Globus pallidus (tissue), 1 donor: ENCODE results near the gene CHD9NB.
"Not testable (repeated sequence)": the region's sequence is repeated elsewhere in the genome, so short reads cannot be mapped to it uniquely, and the experiment has no call there.

ENCODE experiments used
- DNase-seq: peaks from one replicate; pipeline ENCODE4 v3.0.0-alpha.2; 2015; ENCODE audit warnings: low spot score

Gene CHD9NB

DNA sequence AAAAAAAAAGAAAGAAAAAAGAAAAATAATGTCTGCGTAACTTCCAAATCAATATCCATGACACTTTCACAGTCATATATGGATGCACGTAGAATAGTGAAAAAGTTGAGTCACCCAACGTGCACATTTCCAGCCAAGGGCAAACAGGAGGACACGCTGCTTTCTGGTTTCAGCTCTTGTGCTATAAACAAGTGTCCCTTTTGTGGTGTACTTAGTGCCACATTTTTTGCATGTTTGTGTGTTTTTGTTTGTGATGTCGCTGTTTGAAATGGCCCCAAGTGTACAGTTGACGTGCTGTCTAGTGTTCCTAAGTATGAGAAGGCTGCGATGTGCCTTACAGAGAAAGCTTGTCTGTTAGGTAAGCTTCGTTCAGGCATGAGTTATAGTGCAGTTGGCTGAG lies 5.0 kb upstream of the CHD9NB start:
- no peak for DNase-seq

DNA sequence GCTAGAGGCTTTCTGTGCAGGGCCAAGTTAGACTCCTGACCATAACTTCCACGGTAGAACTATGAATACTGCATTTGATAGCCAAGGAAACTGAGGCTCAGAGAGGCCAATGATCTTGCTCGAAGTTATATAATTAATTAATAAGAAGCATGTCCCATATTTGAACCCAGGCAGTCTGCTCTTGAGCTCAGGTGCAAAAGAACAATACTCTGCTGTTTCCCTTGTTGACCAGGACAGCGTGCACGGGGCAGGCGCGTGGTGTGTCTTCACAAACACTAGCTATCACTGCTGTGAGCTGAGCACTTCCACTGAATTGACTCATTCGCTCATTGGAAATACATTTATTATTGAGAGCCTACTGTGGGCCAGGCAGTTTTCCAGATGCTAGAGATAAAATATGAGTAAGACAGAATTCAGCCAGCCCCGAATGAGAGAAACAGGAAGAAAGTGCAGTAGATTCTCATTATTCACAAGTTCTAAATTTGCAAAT lies 3.7 kb upstream of the CHD9NB start:
- no peak for DNase-seq

DNA sequence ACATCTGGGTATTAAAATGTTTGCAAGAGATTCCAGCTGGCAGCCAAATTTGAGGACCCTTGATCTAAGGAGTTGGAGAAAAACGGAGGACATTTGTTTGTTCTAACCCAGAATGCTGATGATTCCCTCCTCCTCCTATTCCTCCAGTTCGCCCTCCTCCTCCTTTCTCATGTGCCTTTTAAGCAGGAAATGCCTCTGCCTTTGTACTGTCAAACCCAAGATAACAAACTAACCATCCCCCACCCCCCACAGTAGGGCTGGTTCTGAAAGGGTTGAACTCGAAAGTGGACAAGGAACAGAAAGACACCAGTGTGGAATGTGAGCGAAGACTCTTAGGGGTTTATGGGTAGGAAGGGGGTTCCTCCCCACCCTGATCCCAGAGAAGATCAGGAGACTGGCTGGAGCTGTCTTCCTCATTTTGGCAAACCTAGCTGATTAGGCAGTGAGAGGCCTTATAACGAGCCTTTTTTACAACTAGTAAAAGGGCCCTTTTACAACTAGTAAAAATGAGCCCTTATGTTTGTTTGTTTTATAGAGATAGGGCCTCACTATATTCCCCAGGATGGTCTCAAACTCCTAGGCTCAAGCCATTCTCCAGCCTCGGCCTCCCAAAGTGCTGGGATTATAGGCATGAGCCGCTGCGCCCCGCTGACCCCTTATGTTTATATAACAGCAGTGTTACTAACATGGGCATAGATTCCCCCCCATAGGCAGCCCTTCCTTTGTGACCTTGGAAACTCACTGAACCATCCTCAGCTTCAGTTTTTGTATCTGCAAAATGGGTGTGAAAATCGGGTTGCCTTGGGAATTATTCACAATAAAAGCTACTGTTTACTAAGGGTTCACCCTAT lies 3.1 kb upstream of the CHD9NB start:
- peak; percentile 46 for DNase-seq

DNA sequence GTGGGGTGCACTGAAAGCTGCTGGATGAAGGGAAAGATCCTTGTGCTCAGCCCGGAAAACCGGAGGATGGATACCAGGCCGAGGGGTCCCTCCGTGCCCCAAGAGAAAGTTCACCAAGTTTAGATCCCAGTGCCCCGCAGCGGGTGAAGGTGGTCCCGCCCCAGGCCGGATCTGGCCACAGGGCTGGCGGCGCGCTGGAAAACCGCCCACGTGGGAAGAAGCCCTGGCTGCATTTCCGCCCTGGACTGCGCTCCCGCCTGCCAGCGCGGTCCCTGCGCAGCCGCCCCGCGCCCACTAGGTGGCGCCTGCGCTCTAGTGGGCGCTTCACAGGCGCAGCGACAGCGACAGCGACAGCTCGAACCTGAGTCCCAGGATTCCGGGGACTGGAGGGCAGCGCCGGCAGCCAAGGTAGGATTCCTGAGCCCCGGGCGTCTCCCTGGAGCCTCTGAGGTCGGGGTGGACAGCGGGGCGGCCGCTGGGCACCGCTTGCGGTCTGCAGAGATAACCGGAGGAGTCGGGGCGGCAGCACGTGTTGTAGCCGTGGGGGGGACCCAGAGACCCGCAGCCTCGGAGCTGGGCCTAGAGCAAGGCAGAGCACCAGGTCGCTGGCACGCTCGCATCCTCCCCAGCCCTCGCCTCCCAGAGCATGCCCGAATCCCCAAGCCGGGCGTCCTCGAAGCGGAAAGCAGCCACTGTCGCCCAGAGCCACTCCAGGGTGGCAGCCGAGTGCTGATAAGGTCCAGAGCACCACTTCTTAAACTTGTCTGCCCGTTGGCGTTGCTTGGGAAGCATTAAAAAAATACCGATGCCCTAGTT lies 2.2 kb upstream of the CHD9NB start, which contains the start of gene CHD9:
Gene CHD9, plus strand, starts transcription at position 322 of the 816 bp plus-strand sequence. CDS start 101,099 bp downstream, outside the sequence.
- DNase-seq = peak; percentile 84

DNA sequence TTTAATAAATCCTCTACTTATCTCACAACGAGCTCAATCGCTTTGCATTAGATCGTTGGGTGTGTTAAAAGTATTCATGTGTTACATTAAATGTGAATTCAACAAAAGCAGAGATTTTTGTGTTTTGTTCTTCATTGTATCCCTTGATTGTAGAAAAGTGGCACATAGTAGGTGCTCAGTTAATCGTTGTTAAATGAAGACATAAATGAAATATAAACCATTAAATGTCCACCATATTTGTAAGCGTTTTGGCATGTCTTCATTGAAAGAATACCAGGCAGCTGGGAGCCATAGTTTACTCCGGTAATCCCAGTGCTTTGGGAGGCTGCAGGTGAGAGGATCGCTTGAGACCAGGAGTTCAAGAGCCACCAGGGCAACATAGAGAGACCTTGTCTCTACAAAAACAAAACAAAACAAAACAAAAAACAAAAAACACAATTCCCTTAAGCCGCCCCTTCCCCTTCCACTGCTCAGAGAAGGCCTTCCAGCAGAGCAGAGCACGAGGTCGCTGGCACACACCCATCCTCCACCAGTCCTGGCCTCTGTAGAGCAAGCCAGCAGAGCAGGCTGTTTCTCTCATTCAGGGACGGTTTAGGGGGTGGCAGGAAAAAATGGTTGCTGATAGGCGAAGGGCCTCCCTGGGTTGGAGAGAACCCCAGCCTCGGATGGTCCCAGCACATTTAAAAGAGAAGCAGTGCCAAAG lies 1.4 kb upstream of the CHD9NB start:
- DNase-seq = no peak

DNA sequence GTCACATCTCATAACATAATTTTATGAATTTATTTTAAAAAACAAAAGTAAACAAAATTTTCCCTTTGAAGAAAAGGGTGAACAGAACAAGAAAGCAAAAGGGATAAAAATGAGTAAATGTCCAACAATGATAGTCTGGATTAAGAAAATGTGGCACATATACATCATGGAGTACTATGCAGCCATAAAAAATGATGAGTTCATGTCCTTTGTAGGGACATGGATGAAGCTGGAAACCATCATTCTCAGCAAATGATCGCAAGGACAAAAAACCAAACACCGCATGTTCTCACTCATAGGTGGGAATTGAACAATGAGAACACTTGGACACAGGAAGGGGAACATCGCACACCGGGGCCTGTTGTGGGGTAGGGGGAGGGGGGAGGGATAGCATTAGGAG lies 1.4 kb downstream of the CHD9NB start:
- DNase-seq = not testable (repeated sequence)

DNA sequence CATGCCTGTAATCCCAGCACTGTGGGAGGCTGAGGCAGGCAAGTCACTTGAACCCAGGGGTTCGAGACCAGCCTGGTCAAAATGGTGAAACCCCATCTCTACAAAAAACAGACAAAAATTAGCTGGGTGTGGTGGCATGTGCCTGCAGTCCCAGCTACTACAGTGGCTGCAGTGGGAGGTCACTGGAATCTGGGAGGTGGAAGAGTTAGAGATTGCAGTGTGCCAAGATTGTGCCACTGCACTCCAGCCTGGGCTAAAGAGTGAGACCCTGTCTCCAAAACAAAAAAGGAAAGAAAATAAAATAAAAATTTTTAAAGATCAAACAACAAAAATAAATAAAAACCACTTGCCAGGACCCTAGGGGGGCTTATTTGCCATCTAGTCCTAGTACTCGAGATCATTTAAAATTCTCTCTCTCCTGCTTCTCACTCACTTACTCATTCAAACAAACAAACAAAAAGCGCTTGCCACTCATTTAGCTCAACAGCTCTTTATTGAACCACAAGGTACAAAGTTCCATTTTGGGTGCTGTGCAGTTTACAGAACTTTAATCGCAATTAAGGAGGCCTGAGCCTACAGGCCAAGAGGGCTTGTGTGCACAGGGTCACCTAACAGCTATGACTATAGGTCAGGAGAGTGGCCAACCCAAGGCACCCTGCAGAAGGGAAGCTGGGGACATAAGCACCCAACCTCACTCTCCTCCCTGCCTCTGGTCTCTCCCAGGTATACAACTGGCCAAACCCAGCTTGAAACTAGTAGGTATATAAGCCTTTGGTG lies 4.4 kb downstream of the CHD9NB start:
- no peak for DNase-seq

DNA sequence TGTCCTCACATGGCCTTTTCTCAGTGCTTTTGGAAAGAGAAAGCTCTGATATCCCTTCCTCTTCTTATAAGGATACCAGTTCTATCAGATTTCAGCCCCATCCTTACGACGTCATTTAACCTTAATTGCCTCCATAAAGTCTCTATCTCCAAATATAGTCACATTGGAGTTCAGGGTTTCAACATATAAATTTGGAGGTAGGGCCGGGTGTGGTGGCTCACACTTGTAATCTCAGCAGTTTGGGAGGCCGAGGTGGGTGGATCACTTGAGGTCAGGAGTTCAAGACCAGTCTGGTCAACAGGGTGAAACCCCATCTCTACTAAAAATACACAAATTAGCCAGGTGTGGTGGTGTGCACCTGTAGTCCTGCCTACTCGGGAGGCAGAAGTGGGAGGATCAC lies 5.2 kb downstream of the CHD9NB start:
- DNase-seq = not testable (repeated sequence)

DNA sequence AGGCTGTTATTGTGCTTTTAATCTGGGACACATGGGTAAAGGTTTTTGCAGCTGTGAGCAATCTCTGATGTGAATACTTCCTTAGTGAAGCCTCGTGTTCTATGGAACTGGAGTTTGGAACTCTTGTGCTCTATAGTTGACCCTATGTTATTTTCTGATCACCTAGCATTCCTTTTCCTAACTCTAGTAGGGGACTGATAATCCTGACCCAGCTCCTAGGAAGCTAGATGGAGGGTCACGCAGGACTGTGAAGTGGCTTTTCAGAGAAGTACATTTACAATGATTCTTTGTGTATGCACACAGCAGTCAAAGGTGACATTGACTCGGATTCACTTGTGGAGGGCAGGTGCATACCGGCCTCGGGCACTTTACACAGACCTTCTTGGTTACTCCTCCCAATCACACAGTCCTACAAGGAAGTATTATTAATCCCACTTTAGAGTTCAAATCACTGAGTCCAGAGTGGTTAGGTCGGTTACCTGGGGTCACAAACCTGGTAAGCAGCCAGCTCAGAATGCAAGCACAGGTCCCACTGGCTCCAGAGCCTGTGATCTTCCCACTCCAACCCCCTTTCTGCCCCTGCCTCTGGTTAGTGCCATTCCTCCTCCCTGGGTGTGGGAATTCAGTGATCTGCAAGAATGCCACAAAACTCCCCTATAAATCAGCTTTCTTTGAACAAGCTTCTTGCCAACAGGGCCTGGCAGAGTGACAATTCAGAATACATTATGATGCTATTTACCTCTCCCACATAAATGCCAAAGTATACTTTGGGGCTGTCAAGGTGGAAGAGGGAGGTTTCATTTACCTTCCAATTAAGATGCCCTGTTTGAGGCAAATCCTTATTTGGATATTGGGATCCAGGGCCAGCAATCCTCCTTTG lies 7.1 kb downstream of the CHD9NB start:
- DNase-seq = no peak

DNA sequence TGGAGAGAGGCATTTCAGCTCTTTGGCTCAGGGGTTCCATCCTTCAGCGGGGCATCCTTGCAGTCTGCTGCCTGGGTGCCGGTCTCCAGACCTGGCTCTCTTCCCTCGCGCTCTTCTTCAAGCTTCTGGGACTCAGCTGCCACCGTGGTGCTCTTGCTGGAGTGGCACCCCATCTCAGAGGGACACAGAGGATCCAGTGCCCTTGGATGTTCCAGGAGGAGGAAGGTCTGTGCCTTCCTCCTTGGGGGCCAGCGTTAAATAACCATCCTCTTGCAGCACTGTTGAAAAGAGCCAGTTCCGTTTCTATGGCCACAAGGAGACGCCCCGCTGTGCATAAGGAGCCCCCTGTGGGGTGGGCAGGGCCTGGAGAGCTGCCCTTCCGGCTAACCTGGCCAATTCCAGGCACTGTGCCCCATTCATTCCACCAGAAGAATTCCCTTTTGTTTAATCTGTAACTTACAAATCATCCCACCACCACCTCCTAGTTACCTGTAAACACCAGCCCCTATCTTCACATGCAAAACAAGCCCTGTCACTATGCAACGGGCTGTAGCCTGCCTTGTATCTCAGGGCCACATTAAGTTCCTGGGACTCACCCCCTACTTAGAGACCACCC lies 8.6 kb downstream of the CHD9NB start:
- DNase-seq = no peak

DNA sequence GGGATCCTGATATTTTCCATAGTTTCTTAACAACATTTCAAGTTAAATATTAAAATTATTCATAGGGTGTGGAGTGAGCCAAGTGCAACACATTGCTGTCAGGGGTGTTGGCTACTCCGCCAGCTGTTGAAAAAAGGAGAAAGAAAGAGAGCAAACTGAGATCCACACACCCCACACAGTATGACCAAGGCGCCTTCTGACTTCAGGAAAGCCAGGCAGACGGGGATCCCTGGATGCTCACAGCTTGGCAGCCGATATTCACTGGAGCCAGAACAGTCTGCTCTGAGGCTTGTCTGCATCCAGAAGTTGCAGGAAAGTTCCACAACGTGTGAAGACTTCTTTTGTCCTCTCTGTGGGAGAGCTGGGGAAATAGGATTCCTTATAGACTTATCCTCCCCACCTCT lies 9.3 kb downstream of the CHD9NB start:
- no peak for DNase-seq

DNA sequence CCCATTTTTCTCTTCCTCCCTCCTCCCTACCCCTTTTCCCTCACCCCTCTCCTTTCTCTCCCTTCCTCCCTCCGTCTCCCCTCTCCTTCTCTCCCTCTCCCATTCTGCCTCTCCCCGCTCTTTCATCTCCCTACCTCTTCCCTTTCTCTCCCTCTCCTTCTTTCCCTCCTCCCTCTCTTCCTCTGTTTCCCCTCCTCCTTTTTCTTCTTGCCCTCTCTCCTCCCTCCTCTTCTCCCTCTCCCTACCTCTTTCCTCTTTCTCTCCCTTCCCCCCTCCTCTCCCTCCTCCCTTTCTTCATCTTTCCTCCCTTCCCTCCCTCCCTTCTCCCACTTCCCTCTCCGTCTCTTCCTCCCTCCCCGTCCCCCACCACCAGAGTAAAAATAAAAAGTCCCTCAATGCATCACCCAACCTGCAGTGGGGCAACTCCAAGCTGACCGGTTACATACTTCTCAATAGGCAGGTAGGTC lies 10.4 kb downstream of the CHD9NB start:
- DNase-seq = no peak

DNA sequence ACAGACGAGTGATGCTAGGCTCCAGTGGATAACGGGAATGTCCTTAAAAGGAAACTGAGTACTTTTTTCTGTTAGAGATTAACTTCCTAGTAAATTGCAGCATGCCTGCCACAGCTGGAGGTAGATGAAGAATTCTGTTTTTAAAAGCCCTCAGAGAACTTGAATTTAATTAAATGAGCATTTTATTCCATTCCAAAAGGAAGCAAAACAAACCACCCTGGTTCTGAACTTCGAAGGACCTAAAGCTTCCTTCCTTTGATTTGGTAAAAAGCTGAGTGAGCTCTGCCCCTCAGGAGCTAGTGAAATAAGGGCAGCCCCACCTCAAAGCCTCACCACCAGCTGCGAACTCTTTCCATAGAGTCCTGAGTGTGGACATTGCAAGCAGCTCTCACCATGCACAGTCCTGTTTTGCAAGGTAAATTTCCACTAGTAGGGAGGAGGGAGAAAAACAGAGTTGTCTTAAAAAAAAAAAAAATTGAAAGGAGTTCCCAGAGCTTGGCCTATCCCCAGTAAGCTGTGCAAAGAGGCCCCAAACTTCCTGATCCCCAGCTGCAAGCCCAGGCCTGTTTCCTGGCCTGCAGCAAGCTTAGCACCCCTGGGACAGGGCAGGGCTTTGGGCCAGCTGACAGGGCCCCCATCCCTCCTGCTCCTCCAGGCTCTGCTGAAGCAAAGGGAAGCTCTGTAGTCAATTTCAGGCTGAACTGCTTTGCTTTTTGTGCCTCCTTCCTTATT lies 11.2 kb downstream of the CHD9NB start:
- no peak for DNase-seq

DNA sequence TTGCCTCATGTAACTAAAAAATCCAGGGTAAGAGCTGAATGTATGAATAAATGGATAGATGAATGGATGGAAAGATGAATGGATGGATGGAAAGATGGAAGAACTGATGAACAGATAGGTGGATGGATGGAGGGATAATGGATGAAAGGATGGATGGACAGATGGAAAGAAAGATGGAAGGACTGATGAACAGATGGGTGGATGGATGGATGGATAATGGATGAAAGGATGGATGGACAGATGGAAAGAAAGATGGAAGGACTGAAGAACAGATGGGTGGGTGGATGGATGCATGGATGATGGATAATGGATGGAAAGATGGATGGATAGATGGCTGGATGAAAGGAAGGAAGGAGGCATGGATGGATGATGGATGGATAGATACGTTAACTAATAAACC lies 11.9 kb downstream of the CHD9NB start:
- no peak for DNase-seq

DNA sequence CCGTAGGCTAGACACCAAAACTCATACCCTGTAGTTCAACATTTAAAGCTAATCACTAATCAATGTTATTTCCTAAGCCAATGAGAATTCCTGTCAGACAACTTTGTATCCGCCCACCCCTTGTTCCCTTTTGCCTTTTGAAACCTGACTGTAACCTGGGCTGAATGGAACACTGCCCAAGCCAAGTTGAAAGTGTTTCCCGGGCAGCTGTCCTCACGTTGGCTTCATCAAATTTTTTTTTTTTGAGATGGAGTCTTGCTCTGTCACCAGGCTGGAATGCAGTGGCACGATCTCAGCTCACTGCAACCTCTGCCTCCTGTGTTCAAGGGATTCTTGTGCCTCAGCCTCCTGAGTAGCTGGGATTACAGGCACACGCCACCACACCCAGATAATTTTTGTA lies 16.0 kb downstream of the CHD9NB start:
- not testable (repeated sequence) for DNase-seq

DNA sequence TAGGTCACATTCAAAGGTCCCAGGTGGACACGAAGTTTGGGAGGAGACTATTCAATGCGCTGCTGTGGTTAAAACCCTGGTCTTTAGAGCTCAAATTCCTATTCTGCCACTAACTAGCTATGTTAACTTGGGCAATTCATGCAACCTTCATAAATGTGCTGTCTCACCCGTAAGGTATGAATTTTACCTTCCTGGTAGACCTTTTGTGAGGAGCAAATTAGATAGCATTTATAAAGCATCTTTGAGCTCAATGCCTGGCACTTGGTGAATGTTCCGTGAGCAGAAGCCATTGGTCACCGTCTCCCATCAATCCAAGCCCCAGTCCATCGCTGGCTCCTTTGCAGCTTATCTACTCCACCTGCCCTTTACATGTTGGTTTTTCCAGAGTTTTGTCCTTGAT lies 16.6 kb downstream of the CHD9NB start:
- no peak for DNase-seq

DNA sequence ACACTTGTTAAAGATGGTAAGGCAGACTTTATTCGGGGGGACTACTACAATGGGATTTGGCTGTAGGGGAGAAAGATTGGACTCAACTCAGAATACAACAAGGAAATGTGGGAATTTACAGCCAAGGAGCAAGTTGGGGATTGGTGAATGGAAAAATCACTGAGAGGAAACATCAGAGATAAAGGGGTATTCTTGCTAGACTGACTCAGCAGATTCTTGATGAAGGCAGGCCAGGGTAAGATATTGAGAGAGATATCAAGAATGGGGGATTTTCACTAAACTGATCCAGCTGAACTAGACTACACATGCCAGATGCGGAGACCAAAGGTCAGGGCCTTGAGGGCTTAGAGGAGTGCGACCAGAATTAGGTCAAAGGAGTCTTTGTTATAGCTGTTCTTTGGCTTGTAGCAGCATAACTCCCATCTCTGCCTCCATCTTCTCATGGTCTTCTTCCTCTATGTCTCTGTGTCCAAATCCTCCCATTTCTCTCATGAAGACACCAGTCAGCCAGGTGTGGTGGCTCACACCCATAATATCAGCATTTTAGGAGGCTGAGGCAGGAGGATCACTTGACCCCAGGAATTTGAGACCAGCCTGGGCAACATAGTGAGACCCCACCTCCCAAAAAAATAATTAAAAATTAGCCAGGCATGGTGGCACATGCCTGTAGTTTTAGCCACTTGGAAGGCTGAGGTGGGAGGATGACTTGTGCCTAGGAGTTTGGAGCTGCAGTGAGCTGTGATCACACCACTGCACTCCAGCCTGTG lies 17.3 kb downstream of the CHD9NB start:
- DNase-seq = no peak

DNA sequence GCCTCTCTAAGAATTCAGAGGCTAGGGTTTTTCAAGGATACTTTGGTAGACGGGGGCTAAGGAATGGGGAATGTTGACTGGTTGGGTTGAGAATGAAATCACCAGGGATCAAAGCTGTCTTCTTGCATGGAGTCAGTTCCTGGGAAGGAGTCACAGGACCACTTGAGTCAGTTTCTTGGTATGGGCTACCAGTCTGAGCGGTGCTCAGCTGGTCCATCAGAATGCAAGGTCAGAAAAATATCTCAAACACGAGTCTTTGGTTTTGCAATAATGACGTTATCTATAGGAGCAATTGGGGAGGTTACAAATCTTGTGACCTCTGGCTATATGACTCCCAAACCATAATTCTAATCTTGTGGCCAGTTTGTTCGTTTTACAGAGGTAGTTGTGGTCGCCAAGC lies 18.4 kb downstream of the CHD9NB start:
- DNase-seq = no peak
